IPS DF 6.9 (cell line): ENCODE results near the gene TADA2A.
A peak's percentile ranks its signal among the peaks of the same experiment; 100 is the strongest.

Source experiments
- DNase-seq: peaks from one replicate; pipeline ENCODE4 v3.0.0-alpha.2; 2013; ENCODE audit warnings: low read depth, low spot score
- H3K27ac ChIP-seq: one replicate; pipeline ENCODE4 v1.5.1; 2013; ENCODE audit warnings: low read length, control low read depth
- H3K27me3 ChIP-seq: 2 replicates; pipeline ENCODE4 v1.6.1; 2013; ENCODE audit warnings: mild to moderate bottlenecking, low read length; ENCODE audit not compliant: control insufficient read depth, insufficient read depth
- H3K36me3 ChIP-seq: 2 replicates; pipeline ENCODE4 v1.6.1; 2013; ENCODE audit warnings: low read length; ENCODE audit not compliant: control insufficient read depth, insufficient read depth
- H3K4me1 ChIP-seq: 2 replicates; pipeline ENCODE4 v1.6.1; 2013; ENCODE audit warnings: low read length; ENCODE audit not compliant: control insufficient read depth, insufficient read depth
- H3K4me3 ChIP-seq: 2 replicates; pipeline ENCODE4 v1.5.1; 2013; ENCODE audit warnings: mild to moderate bottlenecking, low read length
- H3K9me3 ChIP-seq: 2 replicates; pipeline ENCODE4 v1.6.1; 2013; ENCODE audit warnings: low read length, inconsistent platforms; ENCODE audit not compliant: control insufficient read depth, insufficient read depth
- WGBS: extraction: QIAGEN DNeasy Blood & Tissue Kit; methylation state at CpG from one replicate; pipeline ENCODE4 v1.1.7; 2013; ENCODE audit warnings: mixed read lengths, missing lambda C conversion rate; ENCODE audit not compliant: insufficient read length, insufficient coverage; 5-methylcytosine and 5-hydroxymethylcytosine counted together

Gene TADA2A

DNA sequence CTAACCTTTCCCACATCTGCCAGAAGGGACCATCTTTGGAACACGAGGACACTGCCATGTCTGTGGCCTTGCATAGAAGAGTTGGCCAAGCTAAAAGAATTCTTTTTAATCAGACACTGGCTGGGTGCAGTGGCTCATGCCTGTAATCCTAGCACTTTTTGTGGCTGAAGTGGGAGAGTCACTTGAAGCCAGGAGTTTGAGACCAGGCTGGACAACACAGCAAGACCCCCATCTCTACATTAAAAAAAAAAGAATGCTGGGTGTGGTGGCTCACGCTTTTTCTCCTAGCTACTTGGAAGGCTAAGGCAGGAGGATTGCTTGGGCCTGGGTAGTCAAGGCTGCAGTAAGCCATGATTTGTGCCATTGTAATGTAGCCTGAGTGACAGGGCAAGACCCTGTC lies 73.7 kb downstream of the TADA2A start:
- no peak overlapping the region for H3K27ac ChIP-seq
- no peaks in the 10 kb centered on the region for H3K27me3 ChIP-seq
- WGBS: no CpG with 5 or more reads among the region's 2 CpGs
- no peak for DNase-seq
- no peak overlapping the region for H3K4me3 ChIP-seq
- H3K9me3 ChIP-seq: no peaks in the 10 kb centered on the region
- H3K36me3 ChIP-seq: peaks cover 5% of the 10 kb centered on the region; the same call in 1 of the 2 replicates
- H3K4me1 ChIP-seq: peaks cover 5% of the 10 kb centered on the region; the same call in 1 of the 2 replicates

DNA sequence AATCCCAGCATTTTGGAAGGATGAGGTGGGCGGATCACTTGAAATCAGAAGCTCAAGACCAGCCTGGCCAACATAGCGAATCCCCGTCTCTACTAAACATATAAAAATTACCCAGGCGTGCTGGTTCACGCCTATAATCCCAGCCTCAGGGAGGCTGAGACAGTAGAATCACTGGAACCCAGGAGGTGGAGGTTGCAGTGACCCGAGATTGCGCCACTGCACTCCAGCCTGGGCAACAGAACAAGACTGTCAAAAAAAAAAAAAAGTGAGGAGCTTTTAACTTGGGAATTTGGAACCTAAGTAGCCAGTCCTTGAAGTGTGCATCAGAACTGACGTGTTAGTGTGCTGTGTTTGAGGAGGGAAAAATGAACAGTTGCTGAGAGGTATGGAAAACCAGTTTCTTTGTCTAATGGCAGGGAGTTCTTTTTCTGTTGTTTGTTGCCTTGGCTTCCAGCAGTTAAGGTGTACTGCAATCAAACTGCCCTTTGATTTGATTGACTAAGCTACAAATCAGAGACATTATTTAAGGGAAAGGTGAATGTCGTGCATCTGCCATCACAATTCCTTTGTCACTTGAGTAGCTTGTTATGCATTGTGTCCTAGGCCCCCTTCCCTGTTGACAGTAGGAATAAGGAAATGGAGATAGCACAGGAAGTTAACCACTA lies 74.4 kb downstream of the TADA2A start:
- H3K4me1 ChIP-seq: peaks cover 5% of the 10 kb centered on the region; the same call in 1 of the 2 replicates
- H3K27ac ChIP-seq: no peak overlapping the region
- no peaks in the 10 kb centered on the region for H3K9me3 ChIP-seq
- no peak for DNase-seq
- no peaks in the 10 kb centered on the region for H3K27me3 ChIP-seq
- no peak overlapping the region for H3K4me3 ChIP-seq
- H3K36me3 ChIP-seq: peaks cover 5% of the 10 kb centered on the region; the same call in 1 of the 2 replicates
- no CpG with 5 or more reads among the region's 9 CpGs for WGBS

DNA sequence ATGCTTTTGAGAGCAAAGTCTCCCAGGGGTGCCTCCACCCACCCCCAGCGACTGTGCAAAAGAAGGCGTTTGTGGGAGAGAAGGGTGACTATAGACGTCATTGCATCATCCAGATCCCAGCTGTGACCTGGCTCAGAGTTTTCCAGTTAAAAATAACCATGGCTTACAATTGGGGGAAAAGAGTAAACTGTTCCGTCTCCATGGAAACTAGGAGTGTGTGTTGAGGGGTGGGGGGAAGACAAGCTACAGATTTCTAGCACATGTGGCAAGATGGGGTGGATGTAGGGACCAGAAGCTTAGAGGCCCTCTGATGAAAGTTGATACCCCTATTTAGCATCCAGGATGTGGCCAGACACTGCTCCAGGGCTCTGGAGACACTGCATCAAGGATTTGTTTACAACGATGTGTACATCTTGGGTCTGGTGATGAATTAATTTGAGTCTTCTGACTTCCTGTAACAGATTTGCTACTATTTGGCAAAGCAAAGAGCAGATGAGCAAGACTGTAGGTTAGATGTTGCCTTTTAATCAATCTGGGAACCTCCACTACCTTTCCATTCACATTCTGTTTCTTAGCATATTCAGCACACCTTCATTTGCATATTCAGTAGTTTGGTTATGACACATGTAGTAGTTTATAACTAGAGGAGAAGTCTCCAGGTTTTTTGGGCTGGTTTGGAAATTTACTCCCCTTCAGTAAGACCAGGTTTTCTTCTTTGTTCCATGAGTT lies 76.8 kb downstream of the TADA2A start:
- H3K4me1 ChIP-seq: peaks cover 5% of the 10 kb centered on the region; the same call in 1 of the 2 replicates
- no peaks in the 10 kb centered on the region for H3K9me3 ChIP-seq
- no peak overlapping the region for H3K27ac ChIP-seq
- DNase-seq: no peak
- WGBS: no CpG with 5 or more reads among the region's 5 CpGs
- no peak overlapping the region for H3K4me3 ChIP-seq
- no peaks in the 10 kb centered on the region; the same call in 1 of the 2 replicates for H3K36me3 ChIP-seq
- H3K27me3 ChIP-seq: no peaks in the 10 kb centered on the region

DNA sequence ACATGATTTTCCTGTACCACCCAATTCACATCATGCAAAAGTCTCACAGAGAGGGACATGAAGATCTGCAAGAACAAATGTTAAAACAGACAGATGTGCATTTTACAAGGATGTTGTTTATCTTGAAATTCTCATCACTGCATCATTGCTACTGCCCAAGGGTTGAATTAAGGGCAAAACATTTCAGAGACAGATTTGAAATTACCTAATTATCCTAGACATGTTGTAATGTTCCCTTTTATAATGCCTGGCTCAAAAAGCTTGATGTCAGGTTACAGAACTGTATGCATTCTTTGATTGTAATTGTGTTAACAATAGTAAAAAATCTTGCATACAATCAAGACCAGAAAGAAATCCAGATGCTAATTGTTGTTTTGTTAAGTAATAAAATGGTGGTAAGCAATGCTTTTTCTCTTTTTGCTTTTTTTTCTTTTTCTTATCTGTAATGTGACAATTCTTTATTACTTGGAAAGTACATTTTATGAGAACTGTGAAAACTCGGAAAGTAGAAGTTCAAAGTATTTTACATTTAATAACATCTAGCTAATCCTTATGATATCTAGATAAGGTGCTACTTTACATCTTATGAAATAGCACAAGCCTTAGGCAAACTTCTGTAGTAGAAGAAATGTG lies 79.4 kb downstream of the TADA2A start:
- H3K9me3 ChIP-seq: no peaks in the 10 kb centered on the region
- WGBS: no CpG with 5 or more reads among the region's 1 CpG
- DNase-seq: no peak
- no peaks in the 10 kb centered on the region for H3K36me3 ChIP-seq
- H3K27me3 ChIP-seq: no peaks in the 10 kb centered on the region
- H3K4me3 ChIP-seq: no peak overlapping the region
- peaks cover 7% of the 10 kb centered on the region; the same call in 1 of the 2 replicates for H3K4me1 ChIP-seq
- H3K27ac ChIP-seq: no peak overlapping the region

DNA sequence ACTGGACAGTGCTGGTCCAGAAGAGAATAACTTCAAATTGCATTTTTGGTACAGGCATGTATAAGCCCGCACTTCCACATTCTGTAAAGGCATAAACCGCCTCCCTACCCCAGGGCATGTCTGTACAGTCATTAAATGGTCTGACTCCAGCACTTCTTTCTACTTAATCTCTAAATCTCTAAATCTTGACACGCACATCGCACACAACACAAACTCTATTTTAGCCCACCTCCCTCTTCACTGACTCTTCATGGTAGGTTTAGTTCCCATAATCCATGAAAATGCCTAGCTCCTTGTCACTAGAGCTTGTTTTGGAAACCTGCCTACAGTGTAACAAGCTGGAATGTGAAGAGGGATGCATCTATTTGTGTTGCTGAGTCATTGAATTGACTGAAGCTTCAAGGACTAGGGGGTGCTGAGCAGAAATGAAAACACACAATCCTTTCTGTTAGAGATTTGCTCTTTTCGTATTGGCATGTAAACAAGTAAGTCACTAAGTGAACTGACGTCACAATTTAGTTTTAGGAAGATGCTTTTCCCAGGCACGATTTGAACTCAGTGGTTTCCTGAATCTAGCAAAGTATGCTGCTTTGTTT lies 81.4 kb downstream of the TADA2A start:
- no peak overlapping the region for H3K27ac ChIP-seq
- WGBS: 100% methylated on average over 2 of the region's 7 CpGs
- H3K4me1 ChIP-seq: peaks cover 5% of the 10 kb centered on the region; the same call in 1 of the 2 replicates
- no peak for DNase-seq
- no peaks in the 10 kb centered on the region for H3K9me3 ChIP-seq
- no peaks in the 10 kb centered on the region for H3K27me3 ChIP-seq
- H3K4me3 ChIP-seq: no peak overlapping the region
- no peaks in the 10 kb centered on the region for H3K36me3 ChIP-seq

DNA sequence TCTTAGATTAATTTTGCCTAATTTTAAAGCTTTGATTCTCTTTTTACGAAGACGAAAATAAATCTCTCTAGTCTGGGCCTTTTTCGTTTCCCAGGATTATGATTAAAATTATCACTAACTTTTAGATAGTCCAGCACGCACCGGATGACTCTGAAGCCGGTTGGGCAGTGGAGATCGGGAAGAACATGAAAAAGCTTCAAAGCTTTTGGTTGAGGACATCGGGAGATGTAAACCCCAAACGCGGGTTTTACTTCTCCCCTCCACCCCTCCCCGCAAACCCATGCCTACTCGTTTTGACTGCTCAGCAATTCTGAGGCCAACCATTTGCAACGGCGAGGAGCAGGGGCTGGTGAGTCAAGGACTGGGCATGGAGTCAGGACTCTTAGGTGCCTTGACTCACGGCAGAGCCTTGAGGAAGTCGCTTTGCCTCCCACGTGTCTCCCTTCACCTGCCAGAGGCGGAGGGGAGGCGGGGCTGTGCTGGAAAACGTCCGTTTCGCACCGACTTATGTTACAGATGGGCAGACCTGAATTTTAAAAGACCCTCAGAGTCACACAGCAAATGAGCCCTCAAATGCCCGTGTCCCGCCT lies 82.0 kb downstream of the TADA2A start:
- Histone ChIP-seq H3K4me3 (peak overlapping the region; percentile 42), H3K9me3 (no peaks in the 10 kb centered on the region), H3K27me3 (no peaks in the 10 kb centered on the region), H3K27ac (no peak overlapping the region), H3K36me3 (no peaks in the 10 kb centered on the region), H3K4me1 (0 out of 2 replicates have a peak, but pooled peaks cover 2% of the 10 kb centered on the region)
- no peak for DNase-seq
- WGBS: no CpG with 5 or more reads among the region's 25 CpGs

DNA sequence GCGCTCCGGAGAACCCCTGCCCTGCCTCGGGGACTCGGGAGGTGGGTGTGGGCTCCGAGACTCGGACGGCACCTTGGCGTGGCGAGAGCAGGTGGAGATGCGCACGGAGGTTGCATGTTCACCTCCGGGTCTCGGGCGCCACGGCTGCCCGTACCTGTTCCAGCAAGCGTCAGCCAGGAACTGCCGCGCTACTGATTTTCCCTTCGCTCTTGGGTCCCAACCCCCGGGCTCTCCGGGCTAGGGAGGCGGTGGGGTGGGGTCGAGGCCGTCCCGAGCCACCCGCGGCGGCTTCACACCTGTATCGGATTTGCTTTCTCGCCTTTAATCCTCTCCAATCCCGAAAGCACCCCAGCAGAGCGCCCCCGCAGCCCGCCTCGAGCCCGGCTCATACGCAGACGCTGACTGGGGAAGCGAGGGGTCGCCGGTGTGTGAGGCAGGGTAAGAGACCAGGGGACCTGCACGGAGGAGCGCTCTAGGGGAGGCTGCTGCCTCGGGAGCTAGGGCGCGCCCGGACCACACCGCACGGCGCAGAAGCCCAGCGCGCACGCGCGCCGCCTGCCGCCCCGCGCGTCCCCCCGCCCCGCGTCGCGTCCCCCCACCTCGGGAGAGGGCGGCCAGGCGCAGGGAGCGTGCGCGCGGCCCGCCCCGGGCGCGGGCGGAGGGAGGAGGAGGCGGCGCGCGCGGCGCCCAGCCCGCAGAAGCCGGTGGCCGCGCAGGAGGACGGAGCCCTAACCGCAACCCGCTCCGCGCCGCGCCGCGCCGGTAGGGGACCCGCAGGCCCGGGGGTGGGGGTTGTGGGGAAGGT lies 82.7 kb downstream of the TADA2A start, which contains the start of gene DUSP14:
DUSP14 (plus strand) TSS at position 695 of the 805 bp plus-strand sequence. CDS start 22,382 bp downstream, outside the sequence.
- DNase-seq: no peak
- WGBS: no CpG with 5 or more reads among the region's 100 CpGs
- Histone ChIP-seq H3K27me3 (no peaks in the 10 kb centered on the region), H3K27ac (no peak within 1 kb of the TSS), H3K9me3 (no peaks in the 10 kb centered on the region), H3K4me1 (0 out of 2 replicates have a peak, but pooled peaks cover 2% of the 10 kb centered on the region), H3K36me3 (no peaks in the 10 kb centered on the region), H3K4me3 (peak within 1 kb of the TSS; percentile 42)

DNA sequence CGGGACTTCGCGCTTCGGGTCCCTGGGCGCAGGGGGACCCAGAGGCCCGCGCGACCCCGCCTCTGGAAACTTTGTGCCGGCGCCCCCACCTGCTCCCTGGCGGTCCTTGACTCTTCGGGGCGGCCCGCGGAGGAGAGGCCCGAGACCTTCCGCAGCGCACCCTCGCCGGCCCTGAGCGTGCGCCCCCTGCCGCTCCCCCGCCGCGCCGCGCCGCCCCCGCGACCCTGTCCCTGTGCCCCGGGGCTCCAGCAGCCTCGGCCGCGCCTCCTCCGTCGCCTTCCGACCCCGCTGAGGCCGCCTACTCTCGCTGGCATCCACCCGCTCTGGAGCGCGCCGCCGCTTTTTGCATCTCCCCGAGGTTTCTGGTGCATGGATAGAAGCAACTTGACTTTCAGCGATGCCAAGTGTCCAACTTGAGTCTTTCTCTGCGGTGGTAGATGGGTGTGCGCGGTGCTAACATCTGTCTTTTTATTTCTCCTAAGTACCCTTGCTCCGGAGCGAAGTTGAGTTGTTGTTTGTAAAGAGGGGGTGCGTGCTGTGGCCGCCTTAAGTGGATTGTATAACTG lies 83.4 kb downstream of the TADA2A start:
- Histone ChIP-seq H3K4me1 (peaks cover 4% of the 10 kb centered on the region; the same call in 1 of the 2 replicates), H3K27ac (no peak overlapping the region)
- no CpG with 5 or more reads among the region's 56 CpGs for WGBS

More for the DNA sequence above, 83.4 kb downstream of the TADA2A start:
- no peak for DNase-seq
- Histone ChIP-seq H3K27me3 (no peaks in the 10 kb centered on the region), H3K4me3 (peak overlapping the region; percentile 42; the same call in 1 of the 2 replicates), H3K36me3 (no peaks in the 10 kb centered on the region), H3K9me3 (no peaks in the 10 kb centered on the region)
